ENCODE results near the gene CYB561.

- TF ChIP-seq EZH2 (IDR thresholded peaks at IDR 0.05; ENCODE audit: low read depth, unreplicated experiment) (no peak), POLR2AphosphoS5 (IDR thresholded peaks at IDR 0.05; ENCODE audit: low read depth) (no peak), REST (IDR thresholded peaks at IDR 0.05; ENCODE audit: unreplicated experiment) (no peak), CREB1 (CRISPR knock-in tag; IDR thresholded peaks at IDR 0.05; ENCODE audit: low read depth) (no peak), EZH2phosphoT487 (IDR thresholded peaks at IDR 0.05; ENCODE audit: unreplicated experiment) (no peak), ZNF114 (CRISPR knock-in tag; IDR thresholded peaks at IDR 0.05) (no peak), JUNB (IDR thresholded peaks at IDR 0.05; ENCODE audit: unreplicated experiment) (no peak), NANOG (IDR thresholded peaks at IDR 0.05; ENCODE audit: borderline replicate concordance) (no peak), ETS1 (IDR thresholded peaks at IDR 0.05) (no peak), STAT1 (IDR thresholded peaks at IDR 0.05; ENCODE audit: unreplicated experiment) (no peak)
- TF ChIP-seq, protein P1, sequence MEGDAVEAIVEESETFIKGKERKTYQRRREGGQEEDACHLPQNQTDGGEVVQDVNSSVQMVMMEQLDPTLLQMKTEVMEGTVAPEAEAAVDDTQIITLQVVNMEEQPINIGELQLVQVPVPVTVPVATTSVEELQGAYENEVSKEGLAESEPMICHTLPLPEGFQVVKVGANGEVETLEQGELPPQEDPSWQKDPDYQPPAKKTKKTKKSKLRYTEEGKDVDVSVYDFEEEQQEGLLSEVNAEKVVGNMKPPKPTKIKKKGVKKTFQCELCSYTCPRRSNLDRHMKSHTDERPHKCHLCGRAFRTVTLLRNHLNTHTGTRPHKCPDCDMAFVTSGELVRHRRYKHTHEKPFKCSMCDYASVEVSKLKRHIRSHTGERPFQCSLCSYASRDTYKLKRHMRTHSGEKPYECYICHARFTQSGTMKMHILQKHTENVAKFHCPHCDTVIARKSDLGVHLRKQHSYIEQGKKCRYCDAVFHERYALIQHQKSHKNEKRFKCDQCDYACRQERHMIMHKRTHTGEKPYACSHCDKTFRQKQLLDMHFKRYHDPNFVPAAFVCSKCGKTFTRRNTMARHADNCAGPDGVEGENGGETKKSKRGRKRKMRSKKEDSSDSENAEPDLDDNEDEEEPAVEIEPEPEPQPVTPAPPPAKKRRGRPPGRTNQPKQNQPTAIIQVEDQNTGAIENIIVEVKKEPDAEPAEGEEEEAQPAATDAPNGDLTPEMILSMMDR (conservative IDR thresholded peaks at IDR 0.05; ENCODE audit: low read depth in 2 of 2), result no peak
- TF ChIP-seq, protein P2, sequence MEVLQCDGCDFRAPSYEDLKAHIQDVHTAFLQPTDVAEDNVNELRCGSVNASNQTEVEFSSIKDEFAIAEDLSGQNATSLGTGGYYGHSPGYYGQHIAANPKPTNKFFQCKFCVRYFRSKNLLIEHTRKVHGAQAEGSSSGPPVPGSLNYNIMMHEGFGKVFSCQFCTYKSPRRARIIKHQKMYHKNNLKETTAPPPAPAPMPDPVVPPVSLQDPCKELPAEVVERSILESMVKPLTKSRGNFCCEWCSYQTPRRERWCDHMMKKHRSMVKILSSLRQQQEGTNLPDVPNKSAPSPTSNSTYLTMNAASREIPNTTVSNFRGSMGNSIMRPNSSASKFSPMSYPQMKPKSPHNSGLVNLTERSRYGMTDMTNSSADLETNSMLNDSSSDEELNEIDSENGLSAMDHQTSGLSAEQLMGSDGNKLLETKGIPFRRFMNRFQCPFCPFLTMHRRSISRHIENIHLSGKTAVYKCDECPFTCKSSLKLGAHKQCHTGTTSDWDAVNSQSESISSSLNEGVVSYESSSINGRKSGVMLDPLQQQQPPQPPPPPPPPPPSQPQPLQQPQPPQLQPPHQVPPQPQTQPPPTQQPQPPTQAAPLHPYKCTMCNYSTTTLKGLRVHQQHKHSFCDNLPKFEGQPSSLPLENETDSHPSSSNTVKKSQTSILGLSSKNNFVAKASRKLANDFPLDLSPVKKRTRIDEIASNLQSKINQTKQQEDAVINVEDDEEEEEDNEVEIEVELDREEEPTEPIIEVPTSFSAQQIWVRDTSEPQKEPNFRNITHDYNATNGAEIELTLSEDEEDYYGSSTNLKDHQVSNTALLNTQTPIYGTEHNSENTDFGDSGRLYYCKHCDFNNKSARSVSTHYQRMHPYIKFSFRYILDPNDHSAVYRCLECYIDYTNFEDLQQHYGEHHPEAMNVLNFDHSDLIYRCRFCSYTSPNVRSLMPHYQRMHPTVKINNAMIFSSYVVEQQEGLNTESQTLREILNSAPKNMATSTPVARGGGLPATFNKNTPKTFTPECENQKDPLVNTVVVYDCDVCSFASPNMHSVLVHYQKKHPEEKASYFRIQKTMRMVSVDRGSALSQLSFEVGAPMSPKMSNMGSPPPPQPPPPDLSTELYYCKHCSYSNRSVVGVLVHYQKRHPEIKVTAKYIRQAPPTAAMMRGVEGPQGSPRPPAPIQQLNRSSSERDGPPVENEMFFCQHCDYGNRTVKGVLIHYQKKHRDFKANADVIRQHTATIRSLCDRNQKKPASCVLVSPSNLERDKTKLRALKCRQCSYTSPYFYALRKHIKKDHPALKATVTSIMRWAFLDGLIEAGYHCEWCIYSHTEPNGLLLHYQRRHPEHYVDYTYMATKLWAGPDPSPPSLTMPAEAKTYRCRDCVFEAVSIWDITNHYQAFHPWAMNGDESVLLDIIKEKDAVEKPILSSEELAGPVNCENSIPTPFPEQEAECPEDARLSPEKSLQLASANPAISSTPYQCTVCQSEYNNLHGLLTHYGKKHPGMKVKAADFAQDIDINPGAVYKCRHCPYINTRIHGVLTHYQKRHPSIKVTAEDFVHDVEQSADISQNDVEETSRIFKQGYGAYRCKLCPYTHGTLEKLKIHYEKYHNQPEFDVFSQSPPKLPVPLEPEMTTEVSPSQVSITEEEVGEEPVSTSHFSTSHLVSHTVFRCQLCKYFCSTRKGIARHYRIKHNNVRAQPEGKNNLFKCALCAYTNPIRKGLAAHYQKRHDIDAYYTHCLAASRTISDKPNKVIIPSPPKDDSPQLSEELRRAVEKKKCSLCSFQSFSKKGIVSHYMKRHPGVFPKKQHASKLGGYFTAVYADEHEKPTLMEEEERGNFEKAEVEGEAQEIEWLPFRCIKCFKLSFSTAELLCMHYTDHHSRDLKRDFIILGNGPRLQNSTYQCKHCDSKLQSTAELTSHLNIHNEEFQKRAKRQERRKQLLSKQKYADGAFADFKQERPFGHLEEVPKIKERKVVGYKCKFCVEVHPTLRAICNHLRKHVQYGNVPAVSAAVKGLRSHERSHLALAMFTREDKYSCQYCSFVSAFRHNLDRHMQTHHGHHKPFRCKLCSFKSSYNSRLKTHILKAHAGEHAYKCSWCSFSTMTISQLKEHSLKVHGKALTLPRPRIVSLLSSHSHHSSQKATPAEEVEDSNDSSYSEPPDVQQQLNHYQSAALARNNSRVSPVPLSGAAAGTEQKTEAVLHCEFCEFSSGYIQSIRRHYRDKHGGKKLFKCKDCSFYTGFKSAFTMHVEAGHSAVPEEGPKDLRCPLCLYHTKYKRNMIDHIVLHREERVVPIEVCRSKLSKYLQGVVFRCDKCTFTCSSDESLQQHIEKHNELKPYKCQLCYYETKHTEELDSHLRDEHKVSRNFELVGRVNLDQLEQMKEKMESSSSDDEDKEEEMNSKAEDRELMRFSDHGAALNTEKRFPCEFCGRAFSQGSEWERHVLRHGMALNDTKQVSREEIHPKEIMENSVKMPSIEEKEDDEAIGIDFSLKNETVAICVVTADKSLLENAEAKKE (CRISPR knock-in tag; IDR thresholded peaks at IDR 0.05), result no peak
Measured at GRCh38 chr17:63414222-63414621, 31.9 kb downstream of the CYB561 start.

All from GM23338 (cell line).